ENCODE results near the gene NR4A1.

NR4A1 gene

DNA sequence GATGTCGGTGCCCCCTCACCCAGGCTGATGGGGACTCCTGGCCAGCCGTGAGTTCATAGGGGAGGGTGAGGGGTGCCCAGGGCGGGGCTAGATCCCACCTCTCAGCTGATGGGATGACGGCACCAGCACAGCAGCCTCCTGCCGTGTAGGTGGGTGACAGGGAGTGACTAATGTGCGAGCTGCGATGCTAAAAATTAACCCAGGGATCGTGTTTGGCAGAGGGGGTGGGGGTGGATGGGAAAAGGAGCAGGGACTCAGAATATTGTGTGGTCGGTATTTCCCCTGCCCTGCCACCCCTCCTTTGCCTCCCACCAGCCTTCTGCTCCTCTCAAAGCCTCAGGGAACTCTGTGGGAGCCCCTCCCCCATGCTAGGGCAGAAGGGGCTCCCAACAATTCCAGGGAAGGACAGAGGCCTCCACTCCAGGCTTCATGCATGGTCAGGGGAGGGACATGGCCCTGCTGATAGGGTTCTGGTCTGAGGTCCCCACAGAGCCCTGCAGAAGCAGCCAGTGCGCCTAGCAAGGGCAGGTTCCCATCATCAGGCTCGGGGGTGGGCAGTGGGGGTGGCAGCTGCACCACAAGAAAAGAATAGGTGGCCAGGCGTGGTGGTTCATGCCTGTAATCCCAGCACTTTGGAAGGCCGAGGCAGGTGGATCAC, 32.0 kb upstream of the NR4A1 start:
- DNase-seq: no peak

DNA sequence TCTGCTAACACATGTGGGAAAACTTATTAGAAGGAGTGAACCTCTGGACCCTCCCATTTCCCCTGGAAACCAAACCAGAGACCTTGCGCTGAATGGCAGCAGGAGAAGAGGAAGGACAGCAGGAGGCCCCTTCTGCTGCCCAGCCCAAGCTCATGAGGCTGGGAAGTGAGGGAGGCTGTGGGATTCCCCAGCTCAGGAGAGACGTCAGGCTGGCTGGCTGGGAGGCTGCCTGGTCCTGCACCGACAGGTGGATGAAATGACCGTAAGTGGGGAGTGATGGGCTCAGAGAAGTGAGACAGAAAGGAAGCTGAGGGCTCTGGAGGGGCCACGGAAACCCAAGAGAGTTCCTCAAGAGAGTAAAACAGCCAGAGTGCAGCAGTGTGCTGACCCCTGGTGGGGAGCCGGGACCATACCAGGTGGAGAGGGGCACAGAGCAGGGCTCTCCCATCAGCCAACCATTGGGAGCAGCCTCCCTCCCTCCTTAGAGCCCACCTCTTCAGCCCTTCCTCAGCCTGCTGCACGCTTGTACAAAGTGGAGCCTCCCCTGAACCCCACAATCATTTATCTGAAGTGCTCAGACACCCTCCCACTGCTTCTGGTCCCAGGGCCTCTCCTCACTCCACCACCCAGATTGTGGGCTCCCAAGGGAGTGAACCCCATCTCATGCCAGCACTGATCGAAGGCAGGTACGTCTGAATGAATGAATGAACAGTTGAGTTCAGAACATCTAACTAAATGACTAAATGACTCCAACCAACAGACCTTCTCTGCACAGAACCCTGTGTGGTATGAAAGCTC, 30.5 kb upstream of the NR4A1 start:
- DNase-seq: peak; percentile 72 to 78

DNA sequence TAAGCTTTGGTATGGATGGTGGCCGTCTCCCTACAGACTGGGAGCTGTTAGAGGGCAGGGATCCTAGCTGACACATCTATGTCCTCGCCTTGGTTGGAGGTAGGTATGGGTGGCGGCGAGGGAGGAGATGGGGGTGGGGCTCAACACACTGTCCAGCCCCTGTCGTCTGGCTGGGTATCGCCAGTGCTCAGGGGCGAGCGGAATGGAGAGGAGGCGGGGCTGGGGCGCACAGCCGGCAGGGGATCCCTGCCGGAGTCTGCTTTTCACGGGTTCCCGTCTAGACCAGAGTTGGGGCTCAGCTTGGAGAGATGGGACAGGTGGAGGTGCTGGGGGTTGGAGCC, 28.4 kb upstream of the NR4A1 start:
- no peak for DNase-seq

DNA sequence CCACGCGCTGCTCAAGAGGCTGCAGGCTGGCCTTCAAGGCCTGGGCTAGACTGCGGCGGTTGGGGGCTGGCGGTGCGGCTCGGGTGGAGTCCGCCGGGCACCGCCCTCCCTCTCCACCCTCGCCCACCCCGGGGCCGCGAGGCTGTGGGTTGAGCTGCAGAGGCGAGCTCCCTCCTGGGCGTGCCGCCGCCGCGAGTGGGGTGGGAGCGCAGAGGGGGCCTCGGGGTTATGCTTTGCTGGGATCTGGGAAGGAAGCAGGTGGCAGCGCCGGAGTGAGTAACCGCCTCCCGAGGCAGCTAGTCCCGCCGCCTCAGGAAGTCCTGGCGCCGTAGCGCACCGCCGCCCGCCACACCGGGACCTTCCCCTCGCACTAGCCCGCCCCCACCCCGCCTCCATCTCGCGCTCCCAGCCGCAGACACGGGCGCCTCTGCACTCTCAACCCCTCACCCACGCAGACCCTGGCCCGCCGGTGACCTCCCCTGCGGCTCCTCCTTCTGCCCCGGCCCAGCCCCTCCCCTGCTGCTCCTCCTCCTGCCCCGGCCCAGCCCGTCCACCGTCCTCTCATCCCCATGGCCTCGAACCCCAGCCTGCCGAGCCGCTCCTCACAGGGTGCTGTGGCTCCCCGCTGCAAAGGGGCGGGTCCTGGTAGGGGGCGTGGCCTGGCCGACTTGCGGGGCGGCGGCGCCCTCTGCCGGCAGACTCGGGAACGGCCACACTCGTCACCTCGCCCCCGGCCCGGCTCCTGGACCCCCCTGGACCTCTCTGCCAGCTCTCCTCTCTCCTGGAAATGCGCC, 27.9 kb upstream of the NR4A1 start:
- peak; percentile 96 to 97 for DNase-seq

DNA sequence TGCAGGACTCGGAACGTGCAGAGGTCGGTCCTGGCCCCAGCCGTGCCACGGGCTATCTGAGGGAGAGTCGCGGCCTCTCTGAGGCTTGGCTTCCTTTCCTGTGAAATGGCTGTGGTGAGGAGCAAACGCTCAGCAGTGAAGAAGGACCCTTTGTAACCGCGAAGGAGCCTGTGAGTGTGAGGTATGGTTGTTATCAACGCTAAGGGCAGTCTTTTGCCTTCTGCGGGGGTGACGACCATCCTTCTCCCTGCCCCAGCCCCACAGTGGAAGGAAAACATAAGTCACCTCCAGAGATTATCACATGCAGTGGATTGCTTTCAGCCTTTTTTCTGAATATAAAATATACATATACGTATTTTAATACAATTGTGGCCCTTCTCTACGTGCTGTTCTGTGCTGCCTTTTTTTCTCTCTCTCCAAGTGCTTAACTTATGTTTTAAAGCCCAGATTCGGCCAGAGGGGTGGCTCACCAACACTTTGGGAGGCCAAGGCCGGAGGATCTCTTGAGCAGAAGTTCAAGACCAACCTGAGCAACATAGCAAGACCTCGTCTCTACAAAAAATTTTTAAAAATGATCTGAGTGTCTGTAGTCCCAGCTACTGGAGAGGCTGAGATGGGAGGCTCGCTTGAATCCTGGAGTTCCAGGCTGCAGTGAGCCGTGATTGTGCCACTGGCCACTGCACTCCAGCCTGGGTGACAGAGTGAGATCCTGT, 27.1 kb upstream of the NR4A1 start:
- DNase-seq: no peak

DNA sequence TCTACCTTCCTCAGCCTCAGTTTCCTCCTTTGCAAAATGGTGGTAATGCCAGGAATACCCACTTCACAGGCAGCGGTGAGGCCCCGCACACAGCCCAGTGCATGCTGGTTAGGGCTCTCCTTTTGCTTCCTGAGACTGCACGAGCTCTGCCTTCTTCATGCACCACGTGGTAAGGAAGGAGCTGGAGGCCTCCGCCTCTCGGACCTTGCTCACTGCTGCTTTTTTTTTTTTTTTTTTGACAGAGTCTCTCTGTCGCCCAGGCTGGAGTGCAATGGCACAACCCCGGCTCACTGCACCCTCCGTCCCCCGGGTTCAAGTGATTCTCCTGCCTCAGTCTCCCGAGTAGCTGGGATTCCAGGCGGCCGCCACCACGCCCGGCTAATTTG, 26.4 kb upstream of the NR4A1 start:
- peak; percentile 65 to 74 for DNase-seq

DNA sequence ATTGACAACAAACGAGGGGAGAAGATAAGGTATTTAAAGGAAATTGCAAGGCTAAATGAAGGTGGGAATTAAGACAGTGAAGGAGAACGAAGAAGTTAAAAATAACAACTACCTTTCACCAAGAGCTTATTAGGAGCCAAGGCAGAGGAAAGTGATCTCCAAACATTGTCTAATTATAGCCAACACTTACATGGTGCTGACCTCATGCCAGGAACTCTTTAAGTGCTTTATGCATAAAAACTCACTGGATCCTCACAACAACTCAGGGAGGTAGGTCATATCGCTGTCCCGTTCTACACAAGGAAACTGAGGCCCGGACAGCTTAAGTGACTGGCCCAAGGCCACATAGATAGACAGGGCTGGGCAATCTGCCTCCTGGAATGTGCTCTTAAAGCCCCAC, 25.0 kb upstream of the NR4A1 start:
- no peak for DNase-seq

GRCh38 chr12:52027085-52027843, 24.0 kb upstream of the NR4A1 start:
- DNase-seq: no peak

GRCh38 chr12:52029685-52030084, 21.6 kb upstream of the NR4A1 start:
- DNase-seq: no peak

GRCh38 chr12:52032446-52032803, 18.8 kb upstream of the NR4A1 start:
- DNase-seq: no peak

DNA sequence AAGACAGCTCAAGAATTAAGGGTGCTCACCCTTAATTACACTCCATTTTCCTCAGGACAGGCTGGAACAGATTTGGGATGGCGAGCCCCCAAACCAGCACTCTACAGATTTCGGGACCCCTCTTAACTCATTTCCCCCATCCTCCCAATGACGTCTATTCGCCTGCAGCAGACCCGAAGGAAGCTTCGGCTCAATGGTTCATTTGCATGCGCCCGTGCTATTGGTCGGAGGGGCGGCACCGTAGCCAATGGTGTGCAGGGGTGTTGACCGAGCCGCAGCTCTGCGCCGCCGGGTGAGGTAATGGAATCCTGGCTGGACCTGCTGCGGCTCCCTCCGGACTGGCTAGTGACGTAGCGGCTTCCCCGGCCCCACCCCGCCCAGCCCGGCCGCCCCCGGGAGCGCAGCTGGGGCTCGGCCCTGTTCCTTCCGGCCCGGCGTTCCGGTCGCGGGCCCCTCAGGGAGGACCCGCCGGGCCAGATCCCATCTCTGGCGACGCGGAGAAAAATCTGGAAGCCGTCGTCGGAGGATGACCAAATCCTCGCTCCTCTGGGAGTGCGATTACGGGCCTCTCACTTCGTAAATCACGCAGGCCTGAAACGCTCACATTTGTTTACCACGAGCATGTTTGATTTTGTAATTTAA, 18.3 kb upstream of the NR4A1 start:
- peak; percentile 89 to 92 for DNase-seq

DNA sequence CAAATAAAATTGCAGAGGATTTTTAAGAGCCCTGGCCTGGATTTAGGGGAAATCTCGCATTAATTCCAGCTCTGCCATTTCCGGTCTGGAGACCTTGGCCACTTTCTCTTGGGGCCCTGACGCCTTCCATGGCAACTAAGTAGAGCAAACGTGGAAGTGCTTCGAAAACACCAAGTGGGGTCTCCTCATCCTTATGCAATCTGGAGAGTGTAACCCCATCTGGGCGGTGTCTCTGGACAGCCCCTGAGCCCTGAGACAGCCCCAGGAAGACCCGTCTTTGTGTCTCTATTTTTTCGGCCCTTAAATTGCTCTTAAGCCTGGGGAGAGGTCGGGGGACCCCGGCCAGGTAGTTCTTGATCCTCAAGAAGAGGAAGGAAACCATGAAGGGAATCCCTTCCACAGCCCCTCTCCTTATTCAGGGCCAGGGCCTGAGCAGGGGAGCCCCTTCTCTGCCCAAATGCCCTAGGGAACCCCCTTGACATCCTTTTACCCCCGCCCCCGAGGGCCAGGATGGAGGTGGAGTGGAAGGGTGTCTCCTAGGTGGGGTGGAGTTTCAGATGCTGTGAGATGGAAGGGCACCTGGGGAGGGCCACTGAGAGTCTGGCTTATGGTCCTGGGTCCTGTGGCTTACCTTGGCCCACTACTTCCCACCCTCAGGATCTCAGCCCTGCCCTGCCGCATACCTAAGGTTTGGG, 17.6 kb upstream of the NR4A1 start:
- DNase-seq: no peak

DNA sequence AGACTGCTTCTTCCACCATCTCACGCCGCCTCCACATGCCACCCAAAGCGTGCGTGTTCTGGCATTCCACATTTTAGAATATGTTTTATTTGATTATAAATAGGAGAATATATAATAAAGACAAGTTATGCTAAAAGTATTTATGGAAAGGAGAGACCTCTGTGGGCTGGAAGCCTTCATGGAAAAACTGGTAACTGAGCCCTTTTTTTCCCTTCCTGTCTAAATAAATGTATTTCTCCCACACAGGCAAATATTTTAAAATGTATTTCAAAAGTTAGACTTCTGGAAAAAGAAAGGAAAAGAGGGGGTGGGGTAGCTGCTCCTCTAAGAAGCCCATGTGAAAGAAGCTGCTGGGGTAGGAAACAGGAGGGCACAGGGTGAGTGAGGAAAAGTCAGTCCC, 16.1 kb upstream of the NR4A1 start:
- no peak for DNase-seq

- no peak for DNase-seq
Observed at GRCh38 chr12:52035926-52036325, 15.3 kb upstream of the NR4A1 start.

DNA sequence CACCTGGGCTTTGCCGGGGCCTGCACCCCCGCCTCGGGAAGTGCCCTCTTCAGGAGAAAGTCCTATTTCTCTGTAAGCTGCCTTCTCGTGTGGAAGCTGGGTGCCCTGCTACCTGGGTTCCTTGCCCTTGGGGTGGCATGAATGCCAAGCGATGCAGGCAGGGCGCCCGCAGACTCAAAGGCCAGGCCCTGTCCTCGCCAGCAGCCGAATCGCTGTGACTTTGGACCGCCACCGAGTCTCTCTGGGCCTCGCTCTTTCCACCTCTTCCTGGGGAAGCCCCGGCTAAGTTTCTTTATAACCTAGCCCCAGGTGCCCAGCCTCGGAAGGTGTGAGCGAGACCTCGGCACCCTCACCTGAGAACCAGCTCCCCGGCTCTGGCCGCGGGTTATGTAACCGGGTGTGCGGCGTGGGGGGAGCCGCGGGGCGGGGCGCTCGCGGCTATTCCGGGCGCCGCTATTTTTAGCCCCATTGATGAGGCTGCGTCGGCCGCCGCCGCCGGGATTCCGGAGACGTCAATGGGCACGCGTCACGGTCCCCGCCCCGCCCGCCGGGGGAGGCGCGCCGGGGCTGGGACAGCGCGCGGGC, 14.6 kb upstream of the NR4A1 start:
- DNase-seq: peak; percentile 76 to 82

- DNase-seq: peak in 1 of 2 experiments; percentile 41
Observed at GRCh38 chr12:52037248-52037861, 13.9 kb upstream of the NR4A1 start.

DNA sequence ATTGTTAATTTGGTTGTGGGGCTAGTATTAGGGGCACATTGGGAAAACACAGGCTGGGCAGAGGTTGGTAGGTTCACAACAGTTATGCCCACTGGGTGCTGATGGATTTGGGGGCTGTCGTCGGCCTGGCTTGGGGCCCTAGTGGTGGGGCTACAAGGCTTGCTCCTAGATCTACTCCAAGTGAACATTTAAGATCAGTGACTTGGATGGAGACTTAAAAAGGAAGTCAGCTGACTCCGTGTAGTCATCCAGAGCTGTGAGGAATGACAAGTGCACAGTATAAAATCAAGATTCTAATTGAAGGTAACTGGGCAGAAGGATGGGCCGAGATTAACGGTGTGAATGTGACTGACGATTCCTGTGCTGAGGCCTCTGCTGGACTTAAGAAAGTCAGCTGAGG, 12.8 kb upstream of the NR4A1 start:
- no peak for DNase-seq

DNA sequence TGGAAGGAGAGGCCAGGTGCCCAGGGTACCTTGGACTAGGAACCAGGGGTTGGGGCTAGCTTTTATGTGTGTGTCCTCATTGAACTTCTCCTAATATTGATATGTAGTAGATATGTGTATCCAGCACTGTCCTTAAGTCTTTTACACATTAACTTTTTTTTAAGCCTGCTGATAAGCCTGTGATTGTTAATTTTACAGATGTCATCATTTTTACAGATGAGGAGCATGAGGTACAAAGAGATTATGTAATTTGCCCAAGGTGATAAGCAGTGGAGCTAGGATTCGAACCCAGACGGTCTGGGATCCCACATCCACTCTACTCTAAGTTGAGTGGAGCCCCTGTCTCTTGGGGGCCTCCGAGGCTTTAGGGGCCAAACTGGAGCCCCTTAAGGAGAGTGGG, 10.2 kb upstream of the NR4A1 start:
- no peak for DNase-seq

- peak; percentile 43 to 49 for DNase-seq
Observed at GRCh38 chr12:52041695-52042123, 9.5 kb upstream of the NR4A1 start.

DNA sequence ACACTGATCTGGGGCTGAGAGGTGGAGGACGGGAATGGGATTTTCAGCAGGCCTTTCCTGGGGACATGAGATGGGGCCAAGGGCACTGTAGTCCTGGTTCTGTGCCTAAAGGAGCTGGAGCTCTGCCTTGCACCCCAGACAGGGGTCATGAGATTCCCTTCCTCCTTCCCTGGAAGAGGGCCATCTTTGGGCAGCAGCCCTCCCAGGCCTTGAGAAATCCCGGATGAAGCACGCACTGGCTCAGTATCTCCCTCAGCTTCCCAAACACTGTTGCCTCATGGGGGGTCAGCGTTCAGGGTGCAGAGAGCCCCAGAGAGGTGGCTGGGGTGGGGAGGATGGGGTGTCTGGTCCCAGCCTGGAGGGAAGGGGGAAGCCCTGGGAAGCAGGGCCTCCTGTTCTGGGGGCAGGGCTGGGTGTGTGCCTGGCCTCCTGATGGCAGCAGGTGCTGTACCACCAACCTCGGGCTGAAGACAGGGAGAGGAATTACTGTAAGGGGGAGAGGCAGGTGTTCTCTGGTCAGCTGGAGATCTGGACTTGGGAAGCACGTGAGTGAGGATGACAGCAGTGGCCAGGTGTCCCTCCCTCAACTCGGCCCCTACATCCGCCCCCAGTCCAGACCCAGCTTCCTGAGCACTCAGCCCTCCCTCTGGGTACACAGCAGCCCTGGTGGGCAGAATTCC, 8.4 kb upstream of the NR4A1 start:
- DNase-seq: no peak

All from activated T-cell treated with anti-CD3 and anti-CD28 coated beads, Interleukin-2, amount 50 U/mL, for 48 hours (primary cell).